ENCODE results near the gene PTPRN2. TPM values are rescaled to one million over a fixed set of nuclear protein-coding genes. Genes with fewer than 3 reads are reported as not detected.

PTPRN2 gene
- total and polyA plus RNA-seq, 2 of the 13 experiments (the other 11 are each of a cell fraction or from before 2014, with no cell fraction given) = 2.5 to 24.2 TPM

GRCh38 chr7:158289761-158290523 is 297.7 kb downstream of the PTPRN2 start (continued):
- TF ChIP-seq, protein P1, sequence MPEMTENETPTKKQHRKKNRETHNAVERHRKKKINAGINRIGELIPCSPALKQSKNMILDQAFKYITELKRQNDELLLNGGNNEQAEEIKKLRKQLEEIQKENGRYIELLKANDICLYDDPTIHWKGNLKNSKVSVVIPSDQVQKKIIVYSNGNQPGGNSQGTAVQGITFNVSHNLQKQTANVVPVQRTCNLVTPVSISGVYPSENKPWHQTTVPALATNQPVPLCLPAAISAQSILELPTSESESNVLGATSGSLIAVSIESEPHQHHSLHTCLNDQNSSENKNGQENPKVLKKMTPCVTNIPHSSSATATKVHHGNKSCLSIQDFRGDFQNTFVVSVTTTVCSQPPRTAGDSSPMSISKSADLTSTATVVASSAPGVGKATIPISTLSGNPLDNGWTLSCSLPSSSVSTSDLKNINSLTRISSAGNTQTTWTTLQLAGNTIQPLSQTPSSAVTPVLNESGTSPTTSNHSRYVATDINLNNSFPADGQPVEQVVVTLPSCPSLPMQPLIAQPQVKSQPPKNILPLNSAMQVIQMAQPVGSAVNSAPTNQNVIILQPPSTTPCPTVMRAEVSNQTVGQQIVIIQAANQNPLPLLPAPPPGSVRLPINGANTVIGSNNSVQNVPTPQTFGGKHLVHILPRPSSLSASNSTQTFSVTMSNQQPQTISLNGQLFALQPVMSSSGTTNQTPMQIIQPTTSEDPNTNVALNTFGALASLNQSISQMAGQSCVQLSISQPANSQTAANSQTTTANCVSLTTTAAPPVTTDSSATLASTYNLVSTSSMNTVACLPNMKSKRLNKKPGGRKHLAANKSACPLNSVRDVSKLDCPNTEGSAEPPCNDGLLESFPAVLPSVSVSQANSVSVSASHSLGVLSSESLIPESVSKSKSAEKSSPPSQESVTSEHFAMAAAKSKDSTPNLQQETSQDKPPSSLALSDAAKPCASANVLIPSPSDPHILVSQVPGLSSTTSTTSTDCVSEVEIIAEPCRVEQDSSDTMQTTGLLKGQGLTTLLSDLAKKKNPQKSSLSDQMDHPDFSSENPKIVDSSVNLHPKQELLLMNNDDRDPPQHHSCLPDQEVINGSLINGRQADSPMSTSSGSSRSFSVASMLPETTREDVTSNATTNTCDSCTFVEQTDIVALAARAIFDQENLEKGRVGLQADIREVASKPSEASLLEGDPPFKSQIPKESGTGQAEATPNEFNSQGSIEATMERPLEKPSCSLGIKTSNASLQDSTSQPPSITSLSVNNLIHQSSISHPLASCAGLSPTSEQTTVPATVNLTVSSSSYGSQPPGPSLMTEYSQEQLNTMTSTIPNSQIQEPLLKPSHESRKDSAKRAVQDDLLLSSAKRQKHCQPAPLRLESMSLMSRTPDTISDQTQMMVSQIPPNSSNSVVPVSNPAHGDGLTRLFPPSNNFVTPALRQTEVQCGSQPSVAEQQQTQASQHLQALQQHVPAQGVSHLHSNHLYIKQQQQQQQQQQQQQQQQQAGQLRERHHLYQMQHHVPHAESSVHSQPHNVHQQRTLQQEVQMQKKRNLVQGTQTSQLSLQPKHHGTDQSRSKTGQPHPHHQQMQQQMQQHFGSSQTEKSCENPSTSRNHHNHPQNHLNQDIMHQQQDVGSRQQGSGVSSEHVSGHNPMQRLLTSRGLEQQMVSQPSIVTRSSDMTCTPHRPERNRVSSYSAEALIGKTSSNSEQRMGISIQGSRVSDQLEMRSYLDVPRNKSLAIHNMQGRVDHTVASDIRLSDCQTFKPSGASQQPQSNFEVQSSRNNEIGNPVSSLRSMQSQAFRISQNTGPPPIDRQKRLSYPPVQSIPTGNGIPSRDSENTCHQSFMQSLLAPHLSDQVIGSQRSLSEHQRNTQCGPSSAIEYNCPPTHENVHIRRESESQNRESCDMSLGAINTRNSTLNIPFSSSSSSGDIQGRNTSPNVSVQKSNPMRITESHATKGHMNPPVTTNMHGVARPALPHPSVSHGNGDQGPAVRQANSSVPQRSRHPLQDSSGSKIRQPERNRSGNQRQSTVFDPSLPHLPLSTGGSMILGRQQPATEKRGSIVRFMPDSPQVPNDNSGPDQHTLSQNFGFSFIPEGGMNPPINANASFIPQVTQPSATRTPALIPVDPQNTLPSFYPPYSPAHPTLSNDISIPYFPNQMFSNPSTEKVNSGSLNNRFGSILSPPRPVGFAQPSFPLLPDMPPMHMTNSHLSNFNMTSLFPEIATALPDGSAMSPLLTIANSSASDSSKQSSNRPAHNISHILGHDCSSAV (CRISPR knock-in tag; IDR thresholded peaks at IDR 0.05; ENCODE audit: borderline replicate concordance) = no peak
- TF ChIP-seq GATAD1 (CRISPR knock-in tag; IDR thresholded peaks at IDR 0.05) (no peak), ZNF317 (CRISPR knock-in tag; IDR thresholded peaks at IDR 0.05) (no peak)
- TF ChIP-seq, protein P2, sequence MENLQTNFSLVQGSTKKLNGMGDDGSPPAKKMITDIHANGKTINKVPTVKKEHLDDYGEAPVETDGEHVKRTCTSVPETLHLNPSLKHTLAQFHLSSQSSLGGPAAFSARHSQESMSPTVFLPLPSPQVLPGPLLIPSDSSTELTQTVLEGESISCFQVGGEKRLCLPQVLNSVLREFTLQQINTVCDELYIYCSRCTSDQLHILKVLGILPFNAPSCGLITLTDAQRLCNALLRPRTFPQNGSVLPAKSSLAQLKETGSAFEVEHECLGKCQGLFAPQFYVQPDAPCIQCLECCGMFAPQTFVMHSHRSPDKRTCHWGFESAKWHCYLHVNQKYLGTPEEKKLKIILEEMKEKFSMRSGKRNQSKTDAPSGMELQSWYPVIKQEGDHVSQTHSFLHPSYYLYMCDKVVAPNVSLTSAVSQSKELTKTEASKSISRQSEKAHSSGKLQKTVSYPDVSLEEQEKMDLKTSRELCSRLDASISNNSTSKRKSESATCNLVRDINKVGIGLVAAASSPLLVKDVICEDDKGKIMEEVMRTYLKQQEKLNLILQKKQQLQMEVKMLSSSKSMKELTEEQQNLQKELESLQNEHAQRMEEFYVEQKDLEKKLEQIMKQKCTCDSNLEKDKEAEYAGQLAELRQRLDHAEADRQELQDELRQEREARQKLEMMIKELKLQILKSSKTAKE (CRISPR knock-in tag; IDR thresholded peaks at IDR 0.05; ENCODE audit: borderline replicate concordance) = no peak
